ENCODE measurements around the gene MAPRE3.
"Not testable (repeated sequence)": the region's sequence is repeated elsewhere in the genome, so short reads cannot be mapped to it uniquely, and the experiment has no call there.

Gene MAPRE3

DNA sequence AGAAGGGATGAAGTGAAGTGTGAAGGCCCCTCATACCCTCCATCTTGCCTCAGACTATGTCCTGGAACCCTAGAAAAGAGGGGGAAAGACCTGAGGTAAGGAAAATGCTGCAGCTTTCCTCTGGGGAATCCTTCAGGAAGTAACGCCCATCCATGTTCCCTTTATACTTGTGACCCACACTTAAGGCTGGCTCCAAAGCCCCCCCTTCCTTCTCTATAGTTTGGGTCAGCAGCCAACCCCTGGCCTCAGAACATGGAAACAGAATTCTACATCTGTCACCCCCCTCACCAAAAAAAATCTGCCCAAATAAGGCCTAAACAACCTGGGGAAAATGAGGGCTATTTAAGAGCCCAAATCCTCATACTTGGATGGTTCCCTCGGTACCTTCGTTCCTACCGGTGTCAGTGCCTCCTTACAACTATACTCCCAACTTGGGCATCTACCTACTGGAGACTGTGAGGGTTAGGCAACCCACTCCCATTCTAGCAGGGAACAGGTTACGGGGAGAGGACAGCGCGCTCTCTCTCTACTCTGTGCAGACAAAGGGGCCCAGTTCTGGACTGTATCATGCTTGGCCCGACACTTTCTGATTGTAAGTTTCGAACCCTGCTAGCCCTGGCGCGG lies 100.3 kb downstream of the MAPRE3 start:
- DNase-seq (ENCODE audit: low read depth, low spot score), result no peak

GRCh38 chr2:27071277-27071989 lies 101.0 kb downstream of the MAPRE3 start, which contains the start of gene OST4:
Gene OST4, minus strand, starts transcription at chr2:27071654.
- DNase-seq (ENCODE audit: low read depth, low spot score), result no peak

DNA sequence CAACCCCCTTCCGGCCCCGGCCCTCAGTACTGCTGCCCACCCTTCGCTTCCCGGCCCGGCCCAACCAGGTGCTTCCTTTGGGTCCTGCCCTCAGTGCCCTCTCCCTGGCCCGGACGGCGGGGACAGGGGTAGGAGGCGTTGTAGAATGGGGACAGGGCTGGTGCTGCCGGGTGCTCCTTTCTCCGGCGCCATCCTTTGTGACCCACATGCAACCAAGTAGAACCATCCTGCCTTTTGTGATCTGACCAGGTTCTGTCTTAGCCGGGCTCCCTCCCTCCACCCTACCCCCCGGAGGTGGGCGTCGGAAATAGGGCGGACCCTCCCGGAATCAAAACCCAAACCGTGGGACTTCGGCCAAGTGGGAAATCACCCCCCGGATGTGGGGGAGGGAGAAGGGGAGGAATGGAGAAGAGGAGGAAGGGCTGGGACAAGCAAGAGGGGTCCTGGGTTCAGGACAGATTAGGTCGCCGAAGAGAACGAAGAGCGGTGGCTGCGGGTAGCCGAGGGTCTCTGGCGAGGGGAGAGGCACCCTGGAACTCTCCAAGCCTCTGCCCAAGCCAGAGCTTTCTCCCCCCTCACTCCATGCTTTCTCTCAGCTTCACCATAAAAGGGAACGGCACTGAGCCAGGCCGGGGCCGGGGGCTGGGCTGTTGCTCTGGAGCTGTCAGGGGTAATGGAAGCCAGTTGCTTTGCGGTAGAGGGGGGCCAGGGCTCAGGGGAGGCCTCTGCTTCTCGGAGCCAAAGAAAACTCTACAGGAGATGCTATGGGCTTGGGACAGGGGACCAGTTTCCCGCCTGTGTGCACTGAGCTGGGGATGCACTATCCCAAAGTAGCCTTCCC lies 101.8 kb downstream of the MAPRE3 start:
- DNase-seq (ENCODE audit: low read depth, low spot score), result no peak

DNA sequence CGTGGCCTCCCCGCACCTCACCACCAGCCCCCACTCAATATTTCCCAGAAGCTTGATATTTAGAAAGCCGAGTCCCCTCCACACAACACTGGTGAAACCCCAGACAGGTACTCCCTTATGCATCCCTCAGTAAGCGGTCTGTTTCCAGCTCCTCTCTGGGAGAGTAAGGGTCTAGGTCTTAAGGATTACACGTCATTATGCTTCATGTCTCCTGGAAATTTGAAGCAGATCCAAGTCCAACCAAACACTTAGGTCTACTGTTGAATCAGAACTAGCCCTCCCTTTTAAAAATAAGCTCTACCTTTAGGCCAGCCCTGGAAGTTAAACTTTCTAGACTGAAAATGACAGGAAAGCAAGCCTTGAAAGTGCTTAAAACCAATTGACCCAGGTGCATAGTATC lies 102.5 kb downstream of the MAPRE3 start:
- no peak for DNase-seq (ENCODE audit: low read depth, low spot score)

DNA sequence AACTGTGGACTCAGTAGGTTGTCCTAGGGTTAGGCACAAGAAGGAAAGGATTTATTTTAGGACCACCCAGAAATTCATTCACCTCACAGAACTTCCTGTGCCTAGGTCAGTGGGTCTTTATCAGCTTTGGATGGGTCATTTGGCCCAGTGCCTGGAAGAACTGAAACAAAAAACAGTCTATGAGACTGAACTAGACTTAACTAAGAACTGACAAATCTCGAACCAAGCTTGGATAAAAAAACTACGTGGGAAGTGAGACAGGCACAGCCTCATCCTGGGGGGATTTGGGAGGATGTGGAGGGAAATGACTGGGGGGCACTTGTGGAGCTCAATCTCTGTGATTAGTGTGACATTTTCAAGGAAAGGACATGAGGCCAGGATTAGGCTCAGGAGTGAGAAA lies 103.3 kb downstream of the MAPRE3 start:
- no peak for DNase-seq (ENCODE audit: low read depth, low spot score)

DNA sequence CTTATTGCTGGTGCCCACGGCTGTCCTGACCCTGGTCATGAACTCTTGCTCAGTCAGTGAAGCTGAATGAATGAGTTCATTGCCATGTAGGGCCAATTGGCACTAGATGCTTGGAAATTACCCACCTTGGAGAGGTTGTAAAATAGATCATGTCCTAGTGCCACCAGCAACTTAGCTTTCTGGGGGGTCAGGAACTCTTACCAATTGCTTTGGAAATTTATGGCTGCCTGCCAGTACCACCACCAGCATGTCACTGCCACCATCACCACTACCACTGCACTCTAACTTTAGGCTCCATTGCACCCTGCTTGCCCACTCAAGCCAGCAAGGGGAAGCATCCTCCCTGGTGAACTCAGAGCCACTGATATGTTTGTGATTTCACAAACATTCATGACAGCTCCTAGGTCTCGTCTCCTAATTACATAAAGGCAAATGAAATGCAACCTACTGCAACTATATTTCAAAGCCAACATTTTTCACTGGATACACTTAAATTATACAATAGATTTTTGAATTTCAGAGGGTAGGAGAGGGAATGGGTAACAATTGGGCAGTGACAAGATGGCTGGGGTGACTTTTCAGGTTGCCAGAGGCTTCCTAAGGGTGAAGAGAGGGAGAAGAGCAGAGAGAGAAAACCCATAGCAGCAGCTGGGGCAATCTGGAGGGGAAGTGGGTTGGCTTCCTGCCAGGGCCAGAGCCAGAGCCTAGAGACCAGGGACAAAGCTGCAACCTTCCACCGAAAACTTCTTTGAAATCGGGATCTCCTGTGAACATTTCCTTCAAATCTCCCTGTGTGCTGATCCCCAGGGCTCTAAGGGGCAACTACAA lies 104.5 kb downstream of the MAPRE3 start:
- no peak for DNase-seq (ENCODE audit: low read depth, low spot score)

GRCh38 chr2:27075566-27075871 lies 105.1 kb downstream of the MAPRE3 start:
- not testable (repeated sequence) for DNase-seq (ENCODE audit: low read depth, low spot score)

DNA sequence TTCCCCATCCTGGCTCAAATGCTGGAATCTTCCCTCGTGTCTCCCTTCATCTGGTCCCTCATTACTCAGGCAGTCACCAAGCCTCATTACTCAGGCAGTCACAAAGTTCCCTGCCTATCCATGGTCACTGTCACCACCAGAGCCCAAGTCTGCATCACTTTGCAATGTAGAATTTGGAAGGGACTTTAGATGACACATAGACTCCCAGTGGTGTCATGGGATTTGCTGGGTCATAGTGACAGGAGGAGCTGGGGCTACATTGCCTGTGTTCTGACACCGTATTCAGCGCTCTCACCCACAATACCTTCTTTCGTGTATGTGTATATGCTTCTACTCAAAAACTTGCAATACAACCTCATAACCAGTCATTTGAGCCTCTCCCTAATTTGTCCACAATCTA lies 105.9 kb downstream of the MAPRE3 start:
- no peak for DNase-seq (ENCODE audit: low read depth, low spot score)
